Stimulated activated naive CD4-positive, alpha-beta T cell treated with Interleukin-2 at 50 U/mL for 16 hours (primary cell): ENCODE measurements around the gene CAMSAP1.

ENCODE experiments used
- DNase-seq: peaks from one replicate; lab custom pipeline; 2025; lab: John Stamatoyannopoulos, UW

Gene CAMSAP1

DNA sequence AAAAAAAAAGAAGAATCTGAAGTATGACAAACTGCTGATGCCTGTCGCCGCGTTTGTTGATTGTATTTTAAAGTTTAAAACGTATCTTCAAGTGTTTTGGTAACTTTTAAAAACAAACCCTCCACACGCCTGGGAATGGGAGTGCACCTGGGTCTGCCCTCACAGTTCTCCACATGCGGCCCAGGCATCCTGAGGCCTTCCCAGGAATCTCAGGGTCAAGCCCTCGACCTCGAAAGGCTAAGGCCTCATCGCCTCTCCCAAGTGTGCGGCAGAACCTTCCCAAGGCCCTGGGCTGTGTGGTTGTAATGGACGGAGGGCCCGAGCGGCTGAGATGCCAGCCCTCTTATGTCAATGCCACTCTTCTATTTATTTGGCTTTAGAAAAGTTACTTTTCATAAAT lies 94.4 kb downstream of the CAMSAP1 start:
- no peak for DNase-seq

DNA sequence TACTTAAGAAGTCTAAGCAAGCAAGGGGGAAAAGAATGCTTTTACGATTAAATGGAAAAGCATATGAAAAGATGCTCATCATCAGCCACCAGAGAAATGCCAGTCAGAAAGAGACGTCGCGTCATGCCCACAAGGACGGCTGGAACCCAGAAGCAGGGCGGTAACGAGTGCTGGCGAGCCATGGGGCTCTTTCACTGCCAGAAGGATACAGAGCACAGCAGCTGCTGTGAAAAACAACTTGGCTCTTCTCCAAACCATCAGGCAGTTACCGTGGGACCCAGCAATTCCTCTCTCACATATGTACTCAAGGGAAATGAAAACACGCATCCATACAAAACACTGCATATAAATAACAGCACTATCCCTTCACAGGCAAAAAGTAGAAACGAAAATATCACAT lies 95.5 kb downstream of the CAMSAP1 start:
- no peak for DNase-seq

DNA sequence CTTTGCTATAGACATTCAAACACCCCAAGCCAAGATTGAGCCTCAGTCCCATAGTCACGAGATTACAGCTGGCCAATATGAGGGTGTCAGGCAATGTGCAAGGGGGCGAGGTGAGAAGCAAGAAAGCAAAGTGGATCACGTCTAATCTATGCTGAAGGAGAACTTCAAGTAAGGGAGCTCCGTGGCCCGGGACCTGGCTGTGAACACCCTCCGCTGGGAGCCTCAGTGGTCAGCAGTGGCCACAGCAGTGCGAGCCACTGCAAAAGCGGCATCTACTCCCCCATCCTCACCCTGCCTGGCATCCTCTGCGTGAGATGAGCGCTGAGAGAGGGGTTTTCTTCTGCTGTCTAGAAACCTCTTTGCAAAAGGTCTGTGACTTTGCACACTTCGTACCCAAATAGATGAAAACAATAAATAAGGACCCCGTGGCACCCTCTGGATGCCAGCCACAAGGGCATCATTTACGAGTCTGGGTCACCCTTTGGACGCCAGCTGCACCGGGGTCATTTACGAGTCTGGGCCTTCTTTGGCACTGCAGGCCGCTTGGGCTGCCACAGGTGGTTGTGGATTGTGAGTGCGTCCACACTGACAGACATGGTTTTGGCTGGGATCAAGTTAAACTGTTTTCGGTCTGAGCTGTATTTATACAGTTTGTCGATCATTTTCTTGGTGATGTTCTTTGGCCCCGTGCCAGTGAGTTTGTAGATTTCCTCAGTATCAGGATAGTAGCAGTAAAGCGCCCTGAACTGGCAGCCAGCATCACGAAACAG lies 96.4 kb downstream of the CAMSAP1 start:
- no peak for DNase-seq

DNA sequence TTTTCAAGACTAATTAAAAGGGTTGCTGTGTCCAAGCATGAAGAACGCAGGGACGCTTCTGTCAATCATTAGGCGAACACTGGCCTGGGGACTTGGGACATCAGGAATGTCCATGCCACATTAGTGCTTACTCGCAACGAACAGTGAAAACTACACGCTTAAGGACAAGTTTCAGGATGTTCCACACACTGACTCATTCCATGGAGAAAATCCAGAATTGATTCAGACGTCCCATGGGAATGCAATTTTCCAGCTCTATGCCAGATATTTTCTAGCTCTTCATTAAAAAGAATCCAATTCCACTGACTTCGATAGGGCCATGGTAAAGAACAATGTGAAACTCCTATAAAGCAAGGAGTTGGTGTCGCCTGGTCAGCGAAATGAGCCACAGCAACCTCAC lies 98.2 kb downstream of the CAMSAP1 start:
- DNase-seq = no peak

DNA sequence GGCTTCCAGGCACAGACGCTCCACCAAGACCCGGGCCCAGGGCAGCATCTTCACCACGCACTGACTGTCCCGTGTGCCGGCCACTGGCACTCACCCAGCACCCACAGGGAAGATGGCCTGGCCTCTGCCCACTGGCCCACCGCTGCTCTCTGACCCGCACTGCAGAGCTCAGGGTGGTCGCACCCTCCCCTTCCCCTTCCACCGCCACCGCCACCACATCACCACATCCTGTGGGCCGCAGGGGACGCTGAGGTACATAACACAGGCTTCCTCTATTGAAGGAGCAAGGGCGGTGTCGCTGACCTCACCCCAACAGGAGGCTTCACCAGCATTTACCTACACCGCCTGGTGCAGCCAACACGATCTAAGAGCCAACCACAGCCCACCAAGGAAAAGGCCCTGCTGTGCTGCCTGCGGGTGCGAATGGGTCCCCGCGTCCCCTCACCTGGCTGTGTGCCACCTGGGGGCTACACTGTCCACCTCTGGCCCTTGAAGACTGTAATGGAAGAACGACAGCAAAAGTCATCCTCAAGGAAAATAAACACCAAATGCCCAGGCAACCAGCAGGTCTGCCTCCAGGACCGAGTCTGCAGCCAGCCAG lies 101.8 kb downstream of the CAMSAP1 start:
- DNase-seq = no peak

DNA sequence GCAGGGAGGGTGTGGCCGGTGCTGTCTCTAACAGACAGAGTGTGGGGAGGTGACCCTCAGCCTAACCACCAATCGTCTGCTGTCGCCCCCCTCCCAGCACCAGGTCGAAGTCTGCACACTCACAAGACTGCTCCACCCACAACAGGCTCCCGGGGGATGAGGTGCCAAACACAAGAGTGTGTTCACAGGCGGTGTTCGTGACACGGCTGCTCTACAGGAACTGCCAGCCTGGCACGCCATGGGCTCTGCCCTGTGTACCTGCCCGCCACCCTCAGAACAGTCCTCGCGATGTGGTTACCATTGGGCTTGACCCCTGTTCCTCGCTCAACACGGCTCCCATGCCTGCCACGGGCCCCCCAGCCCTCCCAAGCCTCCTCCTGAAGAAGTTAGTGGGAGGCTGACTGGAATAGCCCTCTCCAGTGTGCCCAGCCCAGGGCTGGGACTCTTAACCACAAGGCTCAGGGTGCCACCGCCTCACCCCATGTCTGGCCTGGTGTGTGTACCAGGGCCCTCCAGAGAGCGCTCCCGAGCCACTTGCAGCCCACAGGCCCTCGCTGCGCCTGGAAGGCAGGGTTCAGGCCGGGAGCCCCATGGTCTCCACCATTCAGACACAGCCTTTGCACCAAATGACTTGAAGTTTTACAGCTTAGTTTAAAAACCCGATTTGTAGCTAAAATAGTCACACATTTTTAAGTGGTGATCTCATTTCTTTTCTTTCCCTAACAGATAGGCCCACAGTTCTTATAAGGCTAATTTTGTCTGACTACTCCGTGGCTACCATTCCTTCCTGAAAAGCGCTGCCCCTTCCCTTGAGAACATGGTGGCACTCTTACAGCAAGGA lies 102.5 kb downstream of the CAMSAP1 start:
- no peak for DNase-seq

DNA sequence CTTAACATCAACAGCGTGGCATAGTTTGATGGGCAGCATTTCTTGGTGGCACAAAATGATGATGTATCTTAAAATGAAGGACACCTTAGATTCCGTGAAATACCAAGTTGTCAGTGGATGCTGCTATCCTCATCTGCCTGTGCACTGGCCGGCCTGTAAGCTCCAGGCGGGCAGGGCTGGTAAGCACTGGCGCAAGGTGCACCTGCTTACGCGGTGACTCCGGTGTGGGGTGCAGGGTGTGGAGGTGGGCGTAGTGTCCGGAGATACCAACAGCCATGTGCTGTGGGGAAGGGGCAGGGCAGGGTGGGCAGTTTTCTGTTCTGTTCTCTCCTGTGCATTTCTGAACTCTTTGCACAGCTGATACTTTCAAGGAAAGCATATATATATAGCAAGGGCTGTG lies 103.9 kb downstream of the CAMSAP1 start:
- DNase-seq = no peak

DNA sequence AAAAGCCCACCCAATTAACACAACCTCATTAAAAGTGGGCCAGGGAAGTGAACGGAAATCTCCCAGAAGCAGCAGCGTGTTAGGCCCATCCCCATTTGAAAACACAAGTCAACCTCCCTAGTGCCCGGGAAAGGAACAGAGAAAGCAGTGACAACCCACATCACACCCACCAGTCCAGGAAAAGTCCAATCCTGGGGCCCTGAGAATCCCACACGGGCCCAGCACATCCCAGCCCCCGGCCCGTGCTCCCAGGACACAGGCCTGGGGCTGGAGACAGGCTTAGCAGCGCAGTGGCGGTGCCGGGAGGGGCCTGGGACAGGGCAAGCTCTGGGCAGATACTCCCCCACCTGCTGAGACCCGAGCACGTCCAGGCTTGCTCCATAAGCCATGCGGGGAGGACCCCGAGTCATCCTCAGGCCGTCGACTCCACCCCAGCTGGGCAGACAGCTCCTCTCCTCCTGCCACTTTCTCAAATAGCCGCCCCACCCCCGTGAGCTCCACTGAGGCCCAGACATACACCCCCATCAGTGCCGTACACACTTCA lies 104.4 kb downstream of the CAMSAP1 start:
- DNase-seq = no peak

DNA sequence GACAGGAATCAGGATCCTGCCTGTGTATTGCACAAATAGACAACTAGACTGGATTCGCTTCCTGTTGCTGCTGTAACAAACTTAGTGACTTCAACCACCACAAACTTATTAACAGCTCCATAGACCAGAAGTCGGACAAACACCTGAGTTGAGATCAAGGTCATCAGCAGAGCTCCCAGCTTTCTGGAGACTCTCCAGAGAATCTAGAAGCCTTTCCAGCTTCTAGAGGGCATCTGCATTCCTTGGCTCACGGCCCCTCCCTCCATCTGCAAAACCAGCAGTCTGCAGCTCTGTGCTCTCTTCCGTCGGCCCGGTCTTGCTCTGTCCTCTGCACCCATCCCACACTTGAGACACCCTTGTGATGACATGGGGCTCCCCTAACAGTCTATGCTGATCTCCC lies 106.3 kb downstream of the CAMSAP1 start:
- DNase-seq = no peak

DNA sequence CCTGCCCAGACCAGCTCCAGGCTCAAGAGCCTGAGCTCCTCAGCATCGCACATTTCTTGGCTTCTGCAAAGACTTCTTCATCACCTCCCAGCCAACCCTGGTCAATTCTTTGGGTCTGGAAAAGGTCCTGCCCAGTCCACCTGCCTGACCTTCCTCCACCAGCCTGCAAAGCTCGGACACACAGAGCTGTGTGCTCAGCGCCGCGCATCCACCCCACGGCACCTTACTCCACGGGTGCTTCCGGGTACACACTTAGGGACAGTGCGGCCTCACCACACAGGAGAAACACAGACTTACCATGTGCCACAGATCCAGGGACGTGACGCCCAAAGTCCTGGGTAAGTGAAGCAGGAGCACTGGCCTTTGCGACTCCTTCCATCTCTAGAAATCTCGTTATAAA lies 108.1 kb downstream of the CAMSAP1 start:
- no peak for DNase-seq

DNA sequence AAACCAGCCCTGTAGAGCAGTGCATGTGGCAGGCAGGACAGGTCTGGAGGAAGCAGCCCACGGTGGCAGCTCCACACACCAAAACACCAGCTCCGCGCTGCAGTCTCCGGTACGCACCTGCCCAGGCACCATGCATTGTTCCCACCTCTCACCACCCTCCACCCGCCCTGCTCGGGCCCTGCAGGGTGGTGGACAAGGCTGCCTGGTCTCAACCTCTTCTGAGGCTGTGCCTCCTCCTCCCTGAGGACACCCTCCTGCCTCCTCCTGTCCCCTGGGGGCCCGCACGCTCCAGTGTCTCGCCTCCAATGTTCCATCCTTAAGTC lies 109.1 kb downstream of the CAMSAP1 start:
- no peak for DNase-seq

DNA sequence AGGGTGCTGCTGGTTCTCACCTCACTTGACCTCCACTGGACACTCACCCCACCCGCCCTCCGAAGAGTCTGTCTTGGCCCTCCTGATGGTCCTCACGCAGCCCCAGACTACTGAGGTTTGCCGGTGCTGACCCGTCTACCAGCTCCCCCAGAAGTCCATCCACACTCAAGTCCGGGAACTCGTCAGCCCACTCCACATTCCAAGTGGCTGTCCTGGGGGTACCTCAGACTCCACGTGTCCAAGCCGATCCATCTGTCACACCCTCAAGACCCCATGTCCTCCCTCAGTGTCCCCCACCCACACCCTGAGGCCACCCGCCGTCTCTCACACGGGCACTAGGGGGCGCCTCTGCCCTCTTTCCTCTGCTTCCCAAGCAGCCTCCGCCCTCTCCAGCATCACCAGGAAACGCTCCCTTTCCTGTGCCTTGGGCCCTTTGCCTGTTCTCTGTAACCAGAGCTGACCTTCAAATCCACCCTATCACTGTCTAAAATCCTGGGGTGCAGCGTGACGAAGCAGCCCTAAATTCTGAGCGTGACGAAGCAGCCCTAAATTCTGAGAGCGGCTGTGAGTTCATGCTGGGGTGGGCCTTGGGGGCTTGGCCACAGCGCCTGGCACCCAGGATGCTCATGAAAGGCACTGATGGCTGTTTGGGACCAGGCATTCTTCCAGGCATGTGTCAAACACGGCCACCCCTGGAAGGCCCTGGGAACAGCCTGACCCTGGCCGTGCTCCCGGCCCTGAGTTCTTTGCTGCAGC lies 109.7 kb downstream of the CAMSAP1 start:
- DNase-seq = peak; percentile 5

DNA sequence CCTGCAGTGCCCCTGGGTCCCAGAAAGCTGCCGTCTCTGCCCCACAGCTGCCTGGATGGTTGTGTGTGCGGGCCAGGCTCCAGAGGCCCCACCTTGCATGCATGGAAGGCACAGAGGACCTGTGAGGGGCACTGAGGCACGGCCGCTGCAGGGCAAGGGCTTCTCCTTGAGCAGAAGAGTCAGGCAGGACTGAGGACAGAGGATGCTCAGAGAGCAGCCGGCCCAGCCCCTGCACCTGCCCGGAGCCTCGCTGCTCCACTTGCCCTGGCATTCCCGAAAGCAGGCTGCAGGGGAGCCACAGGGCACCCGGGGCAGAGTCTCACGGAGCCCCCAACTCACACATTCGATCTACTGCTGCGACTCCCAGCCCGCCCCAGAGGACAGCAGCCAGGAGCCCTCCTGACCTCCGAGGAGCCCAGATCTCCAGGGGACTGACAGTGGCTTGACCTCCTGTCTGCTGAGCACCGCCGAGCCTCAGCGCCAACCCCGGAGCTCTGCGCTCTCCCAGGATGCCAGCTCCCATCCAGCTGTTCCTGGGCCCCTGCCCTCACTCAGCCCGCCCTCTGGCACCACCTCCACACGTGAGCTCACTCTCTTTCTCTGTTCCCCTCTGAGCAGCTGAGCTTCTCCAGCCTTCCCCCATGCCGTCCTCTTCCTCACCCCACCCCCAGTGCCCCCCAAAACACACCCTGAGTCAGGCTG lies 110.4 kb downstream of the CAMSAP1 start:
- no peak for DNase-seq

DNA sequence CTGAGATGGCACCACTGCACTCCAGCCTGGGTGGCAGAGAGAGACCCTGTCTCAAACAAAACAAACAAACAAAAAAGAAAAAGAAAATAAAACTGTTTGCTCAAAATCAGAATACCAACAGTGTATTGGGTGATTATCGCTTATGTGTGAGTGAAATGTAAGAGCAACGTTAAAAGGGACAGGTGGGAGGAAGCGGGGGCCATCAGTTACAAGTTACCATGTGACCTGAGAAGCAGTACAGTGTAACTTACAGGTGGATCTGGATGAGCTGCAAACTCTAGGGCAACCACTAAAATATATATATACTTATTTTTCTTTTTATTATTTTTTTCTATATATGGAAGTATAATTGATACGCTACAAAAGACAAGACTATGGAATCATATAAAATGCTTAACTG lies 112.0 kb downstream of the CAMSAP1 start:
- no peak for DNase-seq

DNA sequence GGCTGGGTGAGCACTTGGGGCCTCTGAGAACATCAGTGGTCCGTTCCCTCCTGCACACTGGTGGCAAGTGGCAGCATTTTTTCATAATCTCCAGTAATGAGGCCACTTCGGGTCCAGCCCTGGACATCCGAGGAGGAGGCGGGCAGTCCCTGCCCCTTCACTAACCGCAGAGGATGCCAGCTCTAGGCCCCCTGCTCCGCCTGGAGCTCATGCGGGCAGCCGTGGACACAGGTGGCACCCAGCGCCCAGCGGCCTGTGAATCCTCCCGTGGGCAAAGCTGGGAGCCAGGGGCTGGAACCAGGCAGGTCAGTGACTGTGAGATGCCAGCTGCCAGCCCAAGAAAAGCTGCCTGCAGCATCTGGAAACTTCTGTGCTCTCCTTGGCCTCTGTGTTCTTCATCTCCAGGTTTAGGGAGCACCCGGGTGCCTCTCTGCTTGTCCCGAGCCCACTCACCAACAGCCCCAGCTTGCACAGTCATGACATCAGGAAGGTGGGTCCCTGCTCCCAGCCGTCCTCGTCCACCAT lies 112.9 kb downstream of the CAMSAP1 start:
- DNase-seq = no peak

DNA sequence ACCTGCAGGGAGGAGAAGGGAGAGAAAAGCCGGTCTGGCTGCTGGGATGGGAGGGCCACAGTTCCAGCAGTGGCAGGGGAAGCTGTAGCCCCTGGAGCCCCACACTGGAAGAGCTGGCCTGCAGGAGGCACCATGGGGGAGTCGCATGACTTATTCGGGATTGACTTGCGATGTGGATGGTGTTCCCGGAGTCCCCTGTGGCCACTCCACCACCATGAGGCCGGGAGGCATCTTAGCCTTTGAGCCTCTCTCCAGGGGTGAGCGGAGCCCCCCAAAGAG lies 113.3 kb downstream of the CAMSAP1 start:
- no peak for DNase-seq

DNA sequence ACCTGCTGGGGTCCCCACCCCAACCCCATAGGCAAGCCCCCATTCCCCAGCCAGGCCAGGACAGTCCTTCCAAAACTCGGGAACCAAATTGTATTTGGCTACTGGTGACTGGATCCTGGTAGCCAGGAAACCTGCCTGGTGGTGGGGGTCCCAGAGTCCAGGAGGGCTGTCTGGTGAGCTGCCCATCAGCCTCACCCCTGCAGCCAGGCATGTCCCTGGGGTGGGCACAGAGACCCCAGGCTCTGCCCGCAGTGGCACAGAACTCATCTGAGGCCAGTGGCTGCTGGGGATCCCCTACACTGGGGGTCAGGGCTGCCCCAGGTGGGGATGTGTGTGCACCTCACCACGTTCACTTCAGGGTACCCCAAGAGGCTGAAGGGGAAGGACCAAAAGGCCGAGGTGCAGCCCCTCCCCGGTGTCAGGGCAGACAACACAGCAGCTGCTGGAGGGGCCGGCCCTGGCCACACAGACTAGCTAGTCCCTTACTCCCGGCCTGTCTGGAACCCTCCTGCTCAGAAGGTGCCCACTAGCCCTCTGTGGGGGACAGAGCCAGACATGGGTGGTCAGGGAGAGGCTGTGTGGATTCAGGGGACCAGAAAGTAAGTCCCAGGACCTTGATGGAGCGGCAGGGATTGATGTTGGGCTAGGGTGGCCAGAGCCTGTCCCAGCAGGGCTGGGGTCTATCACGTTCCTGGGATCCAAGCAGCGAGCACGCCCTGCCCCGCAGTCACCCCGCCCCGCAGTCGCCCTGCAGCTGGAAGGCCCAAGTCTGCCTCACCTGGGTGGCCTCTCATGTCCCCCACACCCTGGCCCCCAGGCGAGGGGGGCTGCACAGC lies 113.9 kb downstream of the CAMSAP1 start:
- no peak for DNase-seq

DNA sequence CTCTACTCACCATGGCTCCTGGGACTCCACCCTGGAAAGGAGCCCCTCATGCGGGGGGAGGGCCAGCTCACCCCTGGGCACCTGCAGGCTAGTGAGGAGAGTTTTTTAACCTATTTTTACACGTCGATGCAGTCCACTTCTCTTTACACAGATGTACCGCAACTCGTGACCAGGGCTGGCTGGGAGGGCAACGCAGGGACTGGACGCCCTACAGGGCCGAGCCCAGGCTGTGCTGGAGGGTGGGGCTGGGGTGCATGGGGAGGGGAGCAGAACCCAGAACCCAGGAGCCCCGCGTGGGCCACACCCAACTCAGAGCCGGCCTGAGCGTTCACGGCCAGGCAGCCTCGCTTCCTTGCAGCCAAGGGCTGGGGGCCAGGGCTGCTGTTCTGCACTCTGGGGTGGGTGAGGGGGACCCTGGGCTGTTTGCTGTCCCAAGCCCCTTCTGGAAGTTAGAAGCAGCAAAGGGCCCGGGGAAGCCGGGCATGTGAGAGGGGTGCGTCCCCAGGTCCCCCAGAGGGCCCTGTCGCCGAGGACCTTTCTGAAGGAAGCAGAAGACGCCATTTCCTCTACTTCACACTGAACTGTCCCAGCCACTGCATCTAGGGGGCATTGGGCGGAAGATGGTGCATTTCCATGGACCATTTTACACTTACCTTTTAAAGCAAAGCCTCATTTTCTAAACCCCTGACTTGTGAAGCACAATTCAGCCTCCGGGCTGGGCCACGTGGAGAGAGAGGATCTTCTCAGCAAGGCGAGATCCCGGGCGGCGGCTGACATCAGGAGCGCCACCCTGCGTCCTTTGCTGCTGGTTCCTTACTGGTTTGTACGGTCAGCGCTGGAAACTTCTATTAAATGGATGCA lies 114.8 kb downstream of the CAMSAP1 start:
- DNase-seq = no peak

DNA sequence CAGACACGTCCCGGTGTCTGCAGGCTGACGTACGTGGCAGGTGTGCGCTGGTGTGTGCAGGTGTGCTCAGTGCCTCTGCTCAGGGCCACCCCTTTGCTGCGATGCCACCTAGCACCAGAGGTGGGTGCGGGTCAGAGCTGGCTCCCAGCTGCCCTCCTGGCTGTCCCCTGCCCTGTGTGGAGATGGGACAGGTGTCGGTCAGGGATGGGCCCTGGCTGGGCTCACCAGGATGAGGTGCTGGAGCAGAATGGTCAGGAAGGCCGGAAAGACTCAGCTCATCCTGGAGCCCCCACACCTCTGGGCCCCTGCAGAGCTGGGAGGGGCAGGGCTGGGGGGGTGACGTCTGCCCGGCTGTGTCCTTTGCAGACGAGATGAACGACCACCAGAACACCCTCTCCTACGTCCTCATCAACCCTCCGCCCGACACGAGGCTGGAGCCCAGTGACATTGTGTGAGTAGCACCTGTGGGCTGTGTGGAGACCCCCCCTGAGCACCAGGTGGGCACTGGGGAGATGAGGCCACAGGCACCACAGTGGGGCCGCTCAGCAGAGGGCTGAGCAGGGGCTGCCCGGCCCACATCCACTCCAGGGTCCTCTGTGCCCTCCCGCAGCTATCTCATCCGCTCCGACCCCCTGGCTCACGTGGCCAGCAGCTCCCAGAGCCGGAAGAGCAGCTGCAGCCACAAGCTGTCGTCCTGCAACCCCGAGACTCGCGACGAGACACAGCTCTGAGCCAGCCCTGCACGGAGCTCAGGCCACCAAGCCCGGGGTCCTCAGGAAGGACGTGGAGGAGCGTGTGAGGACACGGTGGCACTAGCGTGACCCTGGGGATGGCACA lies 115.7 kb downstream of the CAMSAP1 start:
- DNase-seq = no peak
